Stimulated activated CD8-positive, alpha-beta memory T cell treated with anti-CD3 and anti-CD28 coated beads, Interleukin-4, amount 100 ng/mL, for 48 hours (primary cell): ENCODE data around the gene SGCA.

Source experiments
- DNase-seq: peaks from one replicate; pipeline ENCODE4 v3.0.0-alpha.2; 2020

The SGCA gene

DNA sequence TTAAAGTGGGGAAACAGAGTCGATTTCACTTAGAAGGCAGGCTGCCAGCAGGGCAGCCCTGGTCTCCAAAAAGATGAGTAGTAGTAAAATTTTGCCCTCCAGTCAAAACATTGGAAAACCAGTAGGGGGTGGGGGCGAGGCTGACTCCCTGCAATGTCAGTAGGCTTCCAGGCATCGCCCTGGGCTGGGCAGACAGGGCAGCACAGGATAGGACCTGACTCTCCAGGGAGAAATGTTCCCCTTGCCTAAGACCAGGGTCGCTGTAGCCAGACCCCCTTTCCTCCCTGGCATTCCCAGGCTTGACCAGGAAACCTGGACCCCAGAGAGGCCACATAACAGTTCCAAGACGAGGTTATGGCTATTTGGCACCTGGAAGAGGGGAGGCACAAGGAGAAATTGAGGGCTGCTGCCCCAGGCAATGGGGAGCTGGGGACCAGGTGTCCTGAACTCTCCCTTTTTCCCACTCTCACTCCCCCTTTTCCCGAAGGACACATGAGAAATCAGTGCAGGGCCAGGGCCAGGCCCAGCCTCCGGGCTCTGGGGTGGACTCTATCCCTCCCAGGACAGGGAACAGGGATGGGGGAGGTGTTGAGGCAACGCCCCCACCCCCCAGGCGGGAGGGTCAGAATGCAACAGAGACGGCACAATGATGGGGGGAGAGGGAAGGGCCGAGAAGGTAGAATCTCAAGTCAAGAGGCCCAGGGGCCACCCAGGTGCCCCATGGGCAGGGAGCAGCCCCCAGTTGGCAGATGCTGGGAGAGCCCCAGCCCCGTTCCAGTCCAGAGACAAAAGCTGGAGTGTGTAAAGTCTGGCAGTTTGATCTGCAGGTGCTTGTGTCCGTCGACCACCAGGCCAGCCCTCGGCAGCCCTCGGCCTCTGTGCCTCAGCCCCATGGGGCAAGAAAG is 31.3 kb upstream of the SGCA start:
- no peak for DNase-seq

GRCh38 chr17:50135316-50136095 is 30.3 kb upstream of the SGCA start:
- DNase-seq = no peak

DNA sequence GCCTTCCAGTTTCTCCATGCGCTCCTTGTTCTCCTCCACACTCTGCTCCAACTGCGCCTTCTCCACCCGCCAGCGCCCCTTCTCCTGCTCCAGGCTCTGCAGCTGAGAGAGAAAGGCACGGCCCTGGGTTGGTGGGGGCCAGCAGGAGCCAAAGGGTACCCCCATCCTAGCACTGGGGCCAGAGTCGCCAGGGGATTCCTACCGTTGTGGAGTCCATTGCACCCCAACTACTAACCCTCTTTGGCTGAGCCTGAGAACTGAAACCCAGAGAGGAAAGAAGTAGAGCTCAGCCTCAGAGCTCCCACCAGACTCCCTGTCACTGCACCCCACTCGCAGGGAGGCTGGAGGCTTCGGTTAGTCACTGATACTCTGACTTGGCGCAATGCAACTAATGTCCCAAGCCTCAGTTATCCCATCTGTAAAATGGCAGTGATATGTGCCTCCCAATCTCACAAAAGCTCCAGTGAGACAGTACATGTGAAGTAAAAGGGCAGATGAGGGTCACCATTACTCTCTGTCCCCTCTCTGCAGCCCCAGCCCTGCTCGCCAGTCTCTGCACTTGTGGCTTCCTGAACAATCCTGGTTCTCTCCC is 29.6 kb upstream of the SGCA start:
- no peak for DNase-seq

DNA sequence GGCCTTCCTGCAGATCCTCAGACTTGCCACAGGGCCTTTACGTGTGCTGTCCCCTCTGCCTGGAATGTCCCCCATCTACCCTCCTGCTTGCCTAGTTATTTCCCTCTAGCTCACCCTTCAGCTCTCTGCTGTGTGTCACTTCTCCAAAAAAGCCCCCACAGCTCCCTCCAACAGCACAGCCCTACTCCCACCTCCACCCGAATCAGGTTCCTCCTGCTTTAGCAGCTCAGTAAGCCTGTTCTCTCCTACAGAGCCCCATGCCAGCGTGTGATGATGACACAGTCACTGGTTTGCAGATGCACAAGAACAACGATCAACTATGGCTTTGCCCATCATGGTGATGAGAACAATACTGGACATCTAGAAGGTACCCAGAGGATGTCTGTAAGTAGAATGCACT is 28.8 kb upstream of the SGCA start:
- no peak for DNase-seq

- DNase-seq = no peak
These were observed 26.5 kb upstream of the SGCA start for GRCh38 chr17:50139185-50139783.

- peak; percentile 89 for DNase-seq
These were observed 25.6 kb upstream of the SGCA start for GRCh38 chr17:50139950-50140885.

DNA sequence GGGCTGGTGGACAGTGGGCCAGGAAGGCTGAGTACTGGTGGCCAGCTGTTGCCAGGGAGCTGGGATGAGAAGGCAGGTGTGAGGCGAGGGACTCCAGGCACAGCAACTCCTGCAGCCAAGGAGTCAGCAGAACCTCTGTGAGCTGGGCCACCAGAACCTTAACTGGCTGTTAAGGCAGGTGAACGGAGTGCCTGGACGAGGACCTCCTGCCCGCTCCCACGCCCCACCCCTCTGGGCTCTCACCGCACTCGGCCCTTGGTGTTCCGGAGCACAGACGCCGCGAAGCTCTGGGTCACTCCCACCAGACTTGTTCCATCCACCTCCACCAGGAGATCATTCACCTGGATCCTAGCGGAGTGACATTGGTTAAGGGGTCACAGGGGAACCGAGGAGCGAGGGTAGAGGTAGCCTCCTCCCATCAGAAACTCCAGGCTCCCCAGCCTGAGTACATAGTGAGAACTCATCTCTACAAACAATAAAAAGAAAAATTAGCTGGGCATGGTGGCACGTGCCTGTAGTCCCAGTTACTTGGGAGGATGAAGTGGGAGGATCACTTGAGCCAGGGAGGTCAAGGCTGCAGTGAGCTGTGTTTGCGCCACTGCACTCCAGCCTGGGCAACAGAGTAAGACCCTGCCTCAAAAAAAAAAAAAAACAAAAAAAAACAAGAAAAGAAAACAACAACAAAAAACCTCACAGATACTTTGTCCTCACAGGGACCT is 24.6 kb upstream of the SGCA start:
- no peak for DNase-seq

GRCh38 chr17:50141745-50142110 is 24.1 kb upstream of the SGCA start:
- DNase-seq = no peak

DNA sequence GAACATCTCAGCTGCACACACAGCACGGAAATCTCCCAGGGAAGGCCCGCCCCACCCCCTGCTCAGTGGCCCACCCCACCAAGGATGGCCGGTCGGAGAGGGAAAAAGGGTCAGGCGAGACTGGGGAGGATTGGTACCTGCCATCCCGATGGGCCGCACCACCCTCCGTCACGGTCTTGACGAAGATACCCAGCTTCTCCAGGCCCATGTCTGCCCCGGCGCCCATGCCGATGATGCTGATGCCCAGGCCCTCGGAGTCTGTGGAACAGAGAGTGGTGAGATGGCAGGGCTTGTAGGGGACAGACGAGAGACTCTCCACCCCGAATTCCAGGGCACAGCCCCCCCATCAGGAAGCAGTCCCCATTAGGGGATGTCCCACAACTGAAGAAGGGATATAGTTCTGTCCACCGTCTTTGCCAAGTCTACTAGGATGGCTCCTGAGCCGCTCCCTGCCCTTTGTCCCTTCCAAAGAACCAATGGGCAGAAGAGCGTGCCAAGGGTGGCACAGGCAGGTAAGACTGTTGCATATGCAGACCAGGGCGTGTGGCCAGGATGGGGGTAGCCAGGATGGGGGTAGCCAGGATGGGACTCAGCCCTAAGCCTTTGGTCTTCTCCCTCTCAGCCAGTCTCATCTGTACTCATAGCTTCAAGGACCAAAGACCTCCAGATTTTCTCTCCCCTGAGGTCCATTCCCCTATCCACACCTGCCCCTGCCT is 22.2 kb upstream of the SGCA start:
- no peak for DNase-seq

DNA sequence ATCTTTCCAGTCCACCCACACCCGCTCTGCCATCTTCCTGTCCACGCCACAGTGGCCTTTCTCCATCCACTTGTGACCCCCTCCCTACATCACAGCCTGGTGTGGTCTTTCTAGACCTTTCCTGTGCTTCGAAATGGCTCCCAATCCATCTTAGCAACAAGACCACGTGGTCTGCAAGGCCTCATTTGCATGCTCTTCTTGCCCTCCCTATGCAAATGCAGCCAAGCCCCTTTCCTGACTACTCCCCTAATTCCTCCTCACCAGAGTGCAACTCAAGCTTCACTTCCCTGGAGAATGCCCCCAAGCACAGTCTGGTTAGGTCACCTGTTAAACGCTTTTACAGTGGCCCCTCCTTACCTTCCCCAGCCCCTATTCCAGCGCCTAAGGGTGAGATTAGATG is 21.4 kb upstream of the SGCA start:
- no peak for DNase-seq

- DNase-seq = peak; percentile 57
These were observed 20.8 kb upstream of the SGCA start for GRCh38 chr17:50144845-50145531.

GRCh38 chr17:50145532-50146229 is 20.1 kb upstream of the SGCA start:
- DNase-seq = no peak

DNA sequence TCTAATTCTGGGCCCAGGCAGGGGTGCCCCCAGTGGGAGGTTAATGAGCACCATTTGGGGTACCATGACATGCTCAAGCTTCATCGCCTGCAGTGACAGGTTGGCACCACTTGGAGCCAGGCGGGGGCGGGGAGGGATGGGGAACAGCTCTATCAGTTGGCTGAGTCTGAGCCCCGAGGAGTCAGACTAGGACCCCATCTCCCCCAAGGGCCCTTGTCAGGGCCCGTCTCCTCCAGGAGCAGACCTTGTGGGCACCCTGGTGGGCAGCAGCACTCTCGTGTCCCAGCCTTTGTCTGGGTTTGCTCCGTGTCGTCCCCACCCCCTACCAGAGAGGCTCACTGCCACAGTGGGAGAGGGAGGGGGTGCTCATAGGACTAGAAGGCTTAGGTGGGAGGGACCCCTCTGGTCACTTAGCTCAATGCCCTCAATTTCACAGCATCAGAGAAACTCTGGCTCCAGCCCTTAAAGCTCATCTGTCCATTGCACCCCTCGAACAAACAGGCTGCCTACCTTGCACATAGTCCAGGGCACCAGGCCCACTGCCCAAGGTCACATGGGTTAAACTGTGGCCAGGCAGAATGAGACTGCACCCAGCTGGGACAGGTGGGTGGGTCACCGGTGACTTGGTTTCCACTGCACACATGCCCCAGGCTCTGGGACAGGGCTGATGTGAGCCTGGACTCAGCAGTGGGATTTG is 19.4 kb upstream of the SGCA start:
- no peak for DNase-seq

DNA sequence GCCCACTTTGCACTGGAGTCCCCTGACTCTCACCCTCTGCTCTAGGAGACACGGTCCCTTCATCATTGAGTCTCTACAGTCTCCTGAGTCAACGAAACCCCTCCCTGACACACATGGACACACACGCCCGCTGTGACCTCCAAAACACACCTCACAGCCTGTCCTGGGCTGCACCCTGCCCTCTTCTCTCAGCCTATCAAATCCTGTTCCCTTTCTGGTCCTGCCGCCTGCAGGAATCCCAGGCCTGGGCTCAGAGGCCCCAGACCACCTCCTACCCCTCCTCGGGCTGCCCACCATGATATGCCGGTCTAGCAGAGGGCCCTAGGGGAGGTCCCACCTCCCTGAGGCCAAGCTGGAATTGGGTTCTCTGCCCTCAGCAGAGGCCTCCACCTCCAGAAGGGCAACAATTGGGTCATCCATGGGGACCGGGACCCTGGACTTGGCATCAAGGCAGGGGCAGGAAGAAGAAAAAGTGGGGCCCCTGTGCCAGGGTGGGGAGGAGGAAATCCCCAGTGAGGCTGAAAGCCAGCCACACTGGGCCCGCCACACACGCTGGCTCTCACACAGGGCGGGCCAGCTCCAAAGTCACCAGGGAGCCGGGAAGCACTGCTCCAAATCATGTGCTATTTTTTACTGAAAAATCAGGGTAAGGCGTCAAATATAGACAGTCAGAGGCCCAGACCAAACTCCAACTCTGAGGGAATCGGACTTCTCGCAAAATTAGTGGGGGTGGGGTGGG is 18.7 kb upstream of the SGCA start:
- DNase-seq = no peak

- DNase-seq = no peak
These were observed 18.0 kb upstream of the SGCA start for GRCh38 chr17:50147841-50148225.

DNA sequence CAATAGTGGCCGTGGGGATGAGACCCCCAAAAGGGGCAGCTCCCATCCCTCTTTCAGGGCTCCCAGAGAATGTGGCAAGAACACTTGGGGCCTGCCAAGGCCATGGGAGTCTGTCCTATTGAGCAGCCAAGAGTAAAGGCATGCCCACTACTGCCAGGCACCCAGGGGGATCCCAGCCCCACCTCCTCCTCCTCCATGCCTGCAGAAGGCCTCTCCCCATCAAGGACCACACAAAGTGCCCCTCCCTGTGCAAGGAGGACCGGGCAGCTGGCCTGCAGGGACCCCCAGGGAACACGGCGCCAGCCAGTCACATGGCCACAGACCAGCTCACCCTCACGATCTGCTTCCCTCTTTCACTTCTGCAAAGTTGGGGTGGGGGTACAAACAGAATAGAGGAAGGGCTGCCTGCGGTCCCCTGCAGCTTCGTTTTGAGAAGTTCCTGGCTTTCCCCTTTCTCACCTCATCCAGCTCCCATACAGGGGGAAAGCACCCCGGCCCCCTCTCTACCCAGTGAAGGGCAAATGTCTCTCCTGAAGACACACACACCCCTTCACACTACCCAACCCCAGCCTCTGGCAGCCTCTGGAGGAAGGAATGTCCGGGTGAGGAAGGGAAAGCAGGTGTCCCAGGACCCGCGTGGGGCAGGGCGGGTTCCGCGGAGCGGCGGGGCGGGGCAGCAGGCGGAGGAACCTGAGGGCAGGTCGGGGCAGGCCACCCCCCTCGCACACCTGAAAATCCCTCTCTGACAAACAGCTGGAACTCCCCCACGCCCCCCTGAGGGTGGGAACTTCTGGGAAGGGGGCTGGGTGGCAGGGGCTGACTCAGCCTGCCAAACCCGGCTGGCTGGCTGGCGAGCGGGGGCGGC is 17.3 kb upstream of the SGCA start:
- DNase-seq = peak; percentile 87

GRCh38 chr17:50149091-50149416 is 16.8 kb upstream of the SGCA start:
- no peak for DNase-seq
